ENCODE results near the gene ENTPD7.

ENTPD7 gene

DNA sequence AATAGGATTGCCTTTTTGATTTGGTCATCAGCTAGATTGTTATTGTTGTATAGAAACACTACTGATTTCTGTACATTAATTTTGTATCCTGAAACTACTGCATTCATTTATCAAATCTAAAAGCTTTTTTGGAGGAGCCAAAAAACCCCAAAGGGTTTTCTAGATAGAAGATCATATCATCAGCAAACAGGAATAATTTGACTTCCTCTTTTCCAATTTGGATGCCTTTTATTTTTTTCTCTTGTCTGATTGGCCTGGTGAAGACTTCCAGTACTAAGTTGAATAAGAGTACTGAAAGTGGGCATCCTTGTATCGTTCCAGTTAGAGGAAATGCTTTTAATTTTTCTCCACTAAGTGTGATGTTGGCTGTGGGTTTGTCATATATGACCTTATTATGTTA lies 10.6 kb upstream of the ENTPD7 start:
- no peak for DNase-seq

DNA sequence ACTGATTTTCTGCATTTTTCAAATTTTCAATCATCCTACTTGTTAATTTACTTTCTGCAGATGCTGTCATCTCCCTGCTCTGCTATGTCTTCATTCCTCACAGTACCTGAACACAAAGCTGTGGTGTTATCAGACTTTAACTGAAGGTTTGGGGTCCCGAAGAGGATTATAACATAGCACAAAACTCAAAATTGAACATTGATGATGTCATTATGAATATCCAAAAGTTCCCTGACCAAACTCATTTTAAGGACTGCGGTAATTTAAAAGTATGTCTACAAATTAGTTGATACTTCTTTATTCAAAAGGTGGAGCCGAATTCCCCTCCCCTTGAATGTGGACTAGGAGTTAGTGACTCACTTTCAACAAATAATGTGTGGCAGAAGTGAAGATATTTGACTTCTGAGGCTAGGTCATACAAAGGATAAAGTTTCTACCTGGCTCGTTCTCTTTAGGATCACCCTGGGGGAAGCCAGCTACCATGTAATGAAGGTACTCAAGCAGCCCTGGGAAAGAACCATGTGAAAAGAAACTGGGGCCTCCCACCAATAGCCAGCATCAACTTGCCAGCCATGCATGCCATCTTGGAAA lies 6.4 kb upstream of the ENTPD7 start:
- DNase-seq: no peak

GRCh38 chr10:99654390-99655175 lies 4.7 kb upstream of the ENTPD7 start:
- no peak for DNase-seq

- DNase-seq: no peak
Measured at GRCh38 chr10:99656199-99657064, 2.9 kb upstream of the ENTPD7 start.

DNA sequence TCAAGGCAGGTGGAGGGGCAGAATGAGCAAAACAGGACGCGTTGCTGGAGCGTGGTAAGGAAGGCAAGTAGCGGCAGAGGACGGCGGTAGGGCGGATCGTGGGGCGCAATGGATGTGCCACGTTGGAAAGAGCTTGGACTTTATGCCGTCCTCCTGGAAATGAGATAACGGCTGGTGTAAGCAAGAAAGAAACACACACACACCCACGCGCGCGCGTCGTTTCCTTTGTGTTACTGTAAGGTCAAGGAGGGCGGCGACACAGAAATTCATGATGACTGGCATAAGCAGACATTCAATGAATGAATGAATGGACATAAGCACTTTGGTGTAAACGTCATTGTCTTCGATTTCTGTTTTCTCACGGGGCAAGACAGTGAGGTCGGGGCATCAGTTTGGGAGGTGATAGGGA lies 683 bp upstream of the ENTPD7 start:
- no peak for DNase-seq

GRCh38 chr10:99659868-99660366 lies 608 bp downstream of the ENTPD7 start:
- no peak for DNase-seq

DNA sequence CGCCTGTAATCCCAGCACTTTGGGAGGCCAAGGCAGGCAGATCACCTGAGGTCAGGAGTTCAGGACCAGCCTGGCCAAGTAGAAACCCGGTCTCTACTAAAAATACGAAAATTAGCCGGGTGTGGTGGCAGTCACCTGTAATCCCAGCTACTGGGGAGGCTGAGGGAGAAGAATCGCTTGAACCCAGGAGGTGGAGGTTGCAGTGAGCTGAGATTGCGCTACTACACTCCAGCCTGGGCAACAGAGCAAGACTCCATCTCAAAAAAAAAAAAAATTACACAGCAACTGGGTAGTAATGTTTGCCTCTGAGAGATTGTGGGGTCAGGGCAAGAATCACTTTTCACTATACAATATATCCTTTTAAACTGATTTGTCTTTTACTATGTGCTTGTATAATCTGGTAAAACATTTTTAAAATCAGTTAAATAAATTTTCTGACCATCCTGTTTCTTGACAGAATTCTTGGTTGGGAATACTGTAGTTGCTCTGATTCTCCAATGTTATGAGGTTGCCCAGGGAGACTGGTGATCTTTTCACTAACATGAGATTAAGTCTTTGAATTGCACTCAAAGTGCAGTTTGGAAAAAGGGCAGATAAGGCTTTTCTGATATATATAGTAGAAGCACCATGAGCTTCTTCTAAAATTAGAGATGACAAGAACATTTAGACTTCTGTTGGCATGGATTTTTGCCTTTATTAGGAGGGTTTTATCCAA lies 1.5 kb downstream of the ENTPD7 start:
- no peak for DNase-seq

- no peak for DNase-seq
Measured at GRCh38 chr10:99661377-99661763, 2.1 kb downstream of the ENTPD7 start.

GRCh38 chr10:99665304-99665703 lies 6.0 kb downstream of the ENTPD7 start:
- no peak for DNase-seq

GRCh38 chr10:99667108-99667751 lies 7.9 kb downstream of the ENTPD7 start:
- no peak for DNase-seq

GRCh38 chr10:99671386-99671785 lies 12.1 kb downstream of the ENTPD7 start:
- DNase-seq: no peak

DNA sequence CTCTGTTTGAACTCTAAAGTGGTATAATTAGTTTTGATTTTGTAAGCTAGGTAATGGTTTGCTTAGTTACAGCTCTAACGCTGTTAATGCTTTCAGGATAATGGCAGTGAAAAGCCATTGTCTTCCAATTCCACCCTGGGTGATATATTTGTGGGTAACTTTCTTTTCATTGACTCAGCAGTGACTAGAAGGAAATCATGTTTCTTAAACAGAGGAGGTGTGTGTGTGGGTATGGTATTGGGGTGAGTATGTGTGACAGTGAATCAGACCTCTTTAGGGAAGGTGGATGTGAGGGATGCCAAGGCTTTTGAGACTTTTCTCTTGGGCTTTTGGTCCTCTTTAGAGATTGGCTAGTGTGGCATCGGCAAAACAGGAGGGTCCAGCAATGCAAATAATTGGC lies 13.6 kb downstream of the ENTPD7 start:
- no peak for DNase-seq

DNA sequence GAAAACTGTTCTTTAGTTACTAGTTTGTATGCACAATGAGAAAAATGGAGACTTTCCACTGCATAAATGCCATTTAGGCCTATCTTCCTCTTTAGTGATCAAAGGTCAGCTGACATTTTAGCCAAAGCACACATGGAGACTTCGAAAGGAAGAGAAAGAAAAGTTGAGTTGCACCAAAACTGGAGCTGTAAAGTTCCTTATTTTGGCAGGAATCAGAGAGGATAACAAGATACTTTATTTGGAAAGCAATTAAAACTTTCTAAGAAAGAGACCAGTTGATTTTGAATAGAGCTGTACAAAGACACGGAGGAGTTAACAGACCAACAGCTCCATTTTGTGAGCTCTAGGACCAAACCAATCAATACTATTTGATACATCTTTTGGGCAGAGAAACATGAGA lies 14.2 kb downstream of the ENTPD7 start:
- no peak for DNase-seq

- DNase-seq: no peak
Measured at GRCh38 chr10:99674762-99675161, 15.5 kb downstream of the ENTPD7 start.

DNA sequence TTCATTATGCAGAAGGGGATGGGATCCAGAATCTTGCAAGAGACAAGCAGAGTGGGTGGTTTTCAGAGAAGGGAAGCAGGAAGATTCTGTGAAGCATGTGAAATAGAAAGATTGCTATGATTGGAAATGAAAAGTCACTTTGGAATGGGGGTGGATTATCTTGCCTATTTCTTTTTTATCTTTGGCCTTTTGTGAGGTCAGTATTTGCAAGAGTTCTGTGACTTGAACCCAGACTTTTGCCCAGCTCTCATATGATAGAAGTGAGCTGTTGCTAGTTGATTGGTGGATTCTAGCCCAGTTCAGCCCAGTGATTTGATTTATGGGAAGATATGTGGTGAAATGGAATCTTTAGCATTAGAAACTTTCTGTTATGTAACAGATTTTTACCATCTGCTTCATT lies 17.1 kb downstream of the ENTPD7 start:
- DNase-seq: no peak

GRCh38 chr10:99676895-99677294 lies 17.6 kb downstream of the ENTPD7 start:
- DNase-seq: no peak

GRCh38 chr10:99678921-99679320 lies 19.6 kb downstream of the ENTPD7 start:
- DNase-seq: no peak

DNA sequence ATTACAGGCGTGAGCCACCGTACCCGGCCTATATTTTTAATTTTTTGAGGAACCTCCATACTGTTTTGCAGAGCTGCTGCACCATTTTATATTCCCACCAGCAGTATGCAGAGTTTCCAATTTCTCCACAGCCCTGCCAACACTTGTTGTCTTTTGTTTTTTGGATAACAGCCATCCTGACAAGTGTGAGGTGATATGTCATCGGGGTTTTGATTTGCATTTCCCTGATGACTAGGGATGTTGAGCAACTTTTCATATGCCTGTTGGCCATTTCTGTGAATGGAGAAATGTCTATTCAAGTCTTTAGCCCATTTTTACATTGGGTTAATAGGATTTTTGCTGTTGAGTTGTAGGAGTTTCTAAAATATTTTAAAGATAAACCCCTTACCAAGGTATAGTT lies 22.2 kb downstream of the ENTPD7 start:
- no peak for DNase-seq

DNA sequence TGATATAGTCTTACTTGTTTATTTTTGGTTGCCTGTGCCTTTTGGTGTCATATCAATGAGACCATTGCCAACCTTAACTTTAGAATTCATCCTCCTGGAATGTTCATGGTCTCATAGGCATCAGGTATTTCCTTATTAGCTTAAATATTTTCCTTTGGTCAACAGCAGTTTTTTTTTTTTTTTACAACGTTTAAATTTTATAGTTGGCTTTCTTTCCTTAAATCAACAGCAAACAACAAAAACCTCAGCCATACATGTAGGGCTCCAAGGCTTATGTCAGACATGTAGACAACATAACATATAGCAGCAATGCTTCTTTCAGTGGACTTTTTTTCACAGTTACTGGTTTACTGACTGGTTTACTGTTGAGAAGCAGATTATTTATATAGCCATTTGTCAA lies 22.7 kb downstream of the ENTPD7 start:
- DNase-seq: no peak

- DNase-seq: no peak
Measured at GRCh38 chr10:99682752-99683151, 23.4 kb downstream of the ENTPD7 start.

GRCh38 chr10:99685597-99685967 lies 26.3 kb downstream of the ENTPD7 start:
- no peak for DNase-seq

DNA sequence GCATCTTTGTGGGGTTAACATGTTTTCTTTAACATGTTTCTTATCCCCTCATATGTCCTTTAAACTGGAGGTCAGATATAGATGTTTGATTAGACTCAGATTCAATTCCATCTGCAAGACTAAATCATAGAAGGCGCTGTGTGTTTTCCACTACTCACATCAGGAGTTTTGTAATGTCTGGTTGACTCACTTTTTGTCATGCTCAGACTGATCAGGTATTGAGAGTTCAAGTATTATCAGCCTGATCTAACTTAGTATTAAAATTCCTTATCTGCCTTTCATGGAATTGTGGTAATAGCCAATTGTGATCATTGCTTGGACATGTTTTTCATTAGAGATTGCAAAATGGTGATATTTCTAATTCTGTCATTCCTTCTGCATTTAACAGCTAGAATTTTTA lies 30.2 kb downstream of the ENTPD7 start:
- DNase-seq: no peak

All from NCI-H526 treated with DMSO at 0.1 percent for 48 hours (cell line).